NK-92 (cell line): Measurements from ENCODE around the gene ARL6IP4.

Experiments
- DNase-seq: peaks from one replicate; lab custom pipeline; 2025; ENCODE audit not compliant: unreplicated experiment; lab: John Stamatoyannopoulos, UW

Gene ARL6IP4

GRCh38 chr12:122989874-122990419, 9.5 kb downstream of the ARL6IP4 start:
- no peak for DNase-seq

DNA sequence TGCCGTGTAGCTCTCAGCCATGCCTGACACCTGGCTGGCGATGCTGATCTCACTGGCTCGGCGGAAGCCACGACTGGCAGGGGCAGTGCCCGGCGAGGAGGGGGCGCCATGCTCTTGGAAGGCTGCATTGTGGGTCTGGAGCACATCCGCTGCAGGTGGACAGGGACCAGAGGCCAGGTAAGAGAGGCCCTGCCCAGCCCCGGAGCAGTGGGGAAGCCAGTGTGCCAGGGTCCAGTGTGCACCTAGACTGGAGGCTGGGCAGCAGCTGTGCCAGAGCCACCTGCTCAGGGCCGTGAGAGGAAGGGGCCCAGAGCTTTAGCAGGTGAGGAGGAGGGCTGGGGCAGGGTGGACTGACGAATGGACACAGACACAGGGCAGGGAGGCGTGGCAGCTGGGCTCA, 10.1 kb downstream of the ARL6IP4 start:
- no peak for DNase-seq

- DNase-seq: no peak
Measured at GRCh38 chr12:122990961-122991622, 10.6 kb downstream of the ARL6IP4 start.

- DNase-seq: no peak
Measured at GRCh38 chr12:122991623-122992275, 11.3 kb downstream of the ARL6IP4 start.

GRCh38 chr12:122992386-122992785, 11.9 kb downstream of the ARL6IP4 start:
- no peak for DNase-seq

GRCh38 chr12:122994140-122994675, 13.7 kb downstream of the ARL6IP4 start:
- DNase-seq: no peak

GRCh38 chr12:122994781-122995502, 14.5 kb downstream of the ARL6IP4 start:
- no peak for DNase-seq

DNA sequence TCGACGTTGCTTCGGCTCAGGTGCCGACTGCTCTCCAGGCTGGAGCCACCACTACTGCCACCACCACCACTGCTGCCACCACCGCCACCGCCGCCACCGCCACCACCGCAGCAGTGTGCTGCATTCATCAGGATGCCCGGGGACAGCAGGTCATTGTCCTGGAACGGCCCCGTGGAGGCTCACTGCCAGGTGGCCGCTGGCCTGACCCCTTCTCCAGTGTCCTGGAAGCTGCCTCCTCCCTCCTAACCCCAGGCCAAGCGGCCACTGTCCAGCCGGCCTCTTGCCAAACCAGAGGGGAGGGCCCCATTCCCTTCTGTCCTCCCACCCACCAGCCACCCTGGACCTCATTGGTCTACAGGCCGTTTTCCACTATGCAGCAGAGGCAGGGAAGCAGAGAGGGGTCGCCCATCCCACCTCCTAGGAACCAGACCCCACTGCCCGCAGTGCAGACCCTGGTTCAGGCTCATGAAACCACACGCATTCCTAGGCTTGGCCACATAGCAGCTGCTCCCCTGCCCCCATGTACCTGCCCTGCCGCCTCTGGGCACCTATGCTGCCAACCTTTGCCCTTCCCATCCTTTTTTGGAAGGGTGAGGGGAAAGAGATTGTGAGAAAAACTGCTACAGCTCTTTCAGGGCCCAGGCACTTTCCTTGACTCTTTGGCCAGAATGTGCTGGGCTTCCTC, 15.2 kb downstream of the ARL6IP4 start:
- no peak for DNase-seq

- DNase-seq: no peak
Measured at GRCh38 chr12:122996188-122996601, 15.7 kb downstream of the ARL6IP4 start.

GRCh38 chr12:122996621-122997342, 16.3 kb downstream of the ARL6IP4 start:
- no peak for DNase-seq

GRCh38 chr12:122997343-122998250, 17.1 kb downstream of the ARL6IP4 start:
- no peak for DNase-seq

- no peak for DNase-seq
Measured at GRCh38 chr12:122998316-122998715, 17.8 kb downstream of the ARL6IP4 start.

DNA sequence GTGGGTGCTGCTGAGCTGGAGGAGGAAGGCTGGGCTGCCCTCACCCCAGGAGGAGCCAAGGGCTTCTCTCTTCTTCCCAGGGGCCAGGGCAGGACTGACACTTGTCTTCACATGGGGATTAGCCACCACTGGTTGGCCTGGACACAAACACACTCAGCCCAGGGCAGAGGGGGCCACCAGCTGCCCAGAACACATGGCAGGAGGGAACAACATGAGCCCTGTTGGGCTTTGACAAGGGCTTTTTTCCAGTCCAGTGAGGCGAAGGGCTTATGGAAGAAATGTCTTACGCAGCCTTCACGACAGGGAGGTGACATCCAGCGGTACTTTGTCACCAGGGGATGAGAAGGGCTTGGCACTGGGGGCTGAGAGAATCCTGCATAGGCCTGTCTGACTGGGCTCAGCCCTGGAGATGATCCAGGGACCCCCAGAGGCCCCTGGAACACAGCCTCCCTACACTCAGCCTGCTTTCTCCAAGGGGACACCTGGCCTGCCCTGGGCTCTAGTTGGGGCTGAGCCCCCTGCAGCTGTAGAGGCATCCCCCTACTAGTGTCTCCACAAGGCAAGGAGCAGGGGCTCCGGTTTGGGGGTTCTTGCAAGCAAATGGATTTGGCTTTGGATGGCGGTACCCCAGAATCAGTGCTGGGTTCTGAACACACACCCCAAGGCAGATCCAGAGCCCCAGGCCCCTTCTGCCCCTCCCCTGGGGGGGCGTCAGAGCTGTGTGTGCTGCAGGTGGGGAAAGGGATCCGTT, 18.9 kb downstream of the ARL6IP4 start:
- DNase-seq: no peak

GRCh38 chr12:122999986-123000420, 19.5 kb downstream of the ARL6IP4 start:
- no peak for DNase-seq

- no peak for DNase-seq
Measured at GRCh38 chr12:123000578-123000977, 20.1 kb downstream of the ARL6IP4 start.

GRCh38 chr12:123001464-123001863, 21.0 kb downstream of the ARL6IP4 start:
- DNase-seq: no peak

GRCh38 chr12:123003257-123003656, 22.8 kb downstream of the ARL6IP4 start:
- no peak for DNase-seq

GRCh38 chr12:123004287-123004686, 23.8 kb downstream of the ARL6IP4 start:
- no peak for DNase-seq
